GM23338 (cell line): ENCODE measurements around the gene ESPNL.

Source experiments
- CREB1 ChIP-seq: fragments of 250-450 bp; sonication (Bioruptor Pico); IDR thresholded peaks from 2 replicates; pipeline ENCODE4 v1.5.0; 2020; ENCODE audit warnings: low read depth, mild to moderate bottlenecking, moderate library complexity
- EZH2 ChIP-seq: fragments of 200-600 bp; sonication (generic); IDR thresholded peaks from one replicate; pipeline ENCODE4 v1.8.0; 2017; ENCODE audit warnings: antibody characterized with exemption, mild to moderate bottlenecking, low read depth; ENCODE audit not compliant: unreplicated experiment
- EZH2phosphoT487 ChIP-seq: fragments of 200-600 bp; sonication (generic); IDR thresholded peaks from one replicate; pipeline ENCODE4 v1.8.1; 2018; ENCODE audit warnings: antibody characterized with exemption; ENCODE audit not compliant: unreplicated experiment
- POLR2AphosphoS5 ChIP-seq: IDR thresholded peaks from 2 replicates; pipeline ENCODE4 v1.6.1; 2016; ENCODE audit warnings: antibody characterized with exemption, low read depth
- TF ChIP-seq, protein P1 (sequence below), 2 experiments: fragments of 200-600 bp in 1 of 2; sonication (generic) in 1 of 2; conservative IDR thresholded peaks; 2 replicates each; pipeline versions ENCODE4 v1.5.1 to v1.6.1; 2016 to 2017; ENCODE audit warnings: antibody characterized with exemption in 2 of 2, low read depth in 2 of 2, mild to moderate bottlenecking in 2 of 2, moderate library complexity in 1 of 2
- TF ChIP-seq, protein P2 (sequence below): IDR thresholded peaks from one replicate; pipeline ENCODE4 v1.6.1; 2018; ENCODE audit warnings: antibody characterized with exemption; ENCODE audit not compliant: unreplicated experiment
- TF ChIP-seq, protein P3 (sequence below): IDR thresholded peaks from 2 replicates; pipeline ENCODE4 v1.6.1; 2016; ENCODE audit warnings: antibody characterized with exemption

DNA sequence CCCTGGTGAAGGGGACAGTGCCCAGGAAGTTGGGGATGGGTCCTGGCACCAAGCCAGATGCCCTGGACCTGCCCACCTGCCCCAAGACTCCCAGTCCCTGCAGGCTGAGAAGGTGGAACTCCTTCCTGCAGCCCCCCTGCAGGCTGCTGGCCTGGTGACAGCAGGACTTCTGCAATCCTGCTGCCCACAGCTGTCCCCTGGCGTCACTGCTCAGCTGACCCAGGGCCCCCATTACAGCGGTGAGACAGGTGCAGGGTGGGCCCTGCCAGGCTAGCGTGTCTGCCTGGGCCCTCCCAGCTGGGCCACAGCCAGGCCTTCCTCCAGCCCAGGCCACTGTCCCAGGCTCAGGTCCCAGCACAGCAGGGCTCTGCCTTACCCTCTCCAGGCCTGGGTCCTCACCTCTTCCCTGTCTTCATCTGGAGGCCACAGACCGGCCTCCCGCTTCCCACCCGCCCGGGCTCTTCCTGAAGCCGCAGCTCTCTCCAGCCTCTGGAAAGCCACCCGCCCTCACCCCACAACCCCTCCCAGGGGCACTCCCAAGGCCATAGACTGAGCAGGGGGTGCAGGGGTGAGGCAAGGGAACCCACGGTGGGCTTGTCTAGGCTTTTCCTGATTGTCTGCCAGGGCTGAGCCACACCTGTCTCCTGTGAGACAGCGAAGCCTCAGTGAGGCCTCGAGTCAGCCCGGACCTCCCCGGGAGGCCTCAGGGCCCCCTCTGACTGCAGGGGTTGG, 49.9 kb downstream of the ESPNL start:
- TF ChIP-seq, protein P1, sequence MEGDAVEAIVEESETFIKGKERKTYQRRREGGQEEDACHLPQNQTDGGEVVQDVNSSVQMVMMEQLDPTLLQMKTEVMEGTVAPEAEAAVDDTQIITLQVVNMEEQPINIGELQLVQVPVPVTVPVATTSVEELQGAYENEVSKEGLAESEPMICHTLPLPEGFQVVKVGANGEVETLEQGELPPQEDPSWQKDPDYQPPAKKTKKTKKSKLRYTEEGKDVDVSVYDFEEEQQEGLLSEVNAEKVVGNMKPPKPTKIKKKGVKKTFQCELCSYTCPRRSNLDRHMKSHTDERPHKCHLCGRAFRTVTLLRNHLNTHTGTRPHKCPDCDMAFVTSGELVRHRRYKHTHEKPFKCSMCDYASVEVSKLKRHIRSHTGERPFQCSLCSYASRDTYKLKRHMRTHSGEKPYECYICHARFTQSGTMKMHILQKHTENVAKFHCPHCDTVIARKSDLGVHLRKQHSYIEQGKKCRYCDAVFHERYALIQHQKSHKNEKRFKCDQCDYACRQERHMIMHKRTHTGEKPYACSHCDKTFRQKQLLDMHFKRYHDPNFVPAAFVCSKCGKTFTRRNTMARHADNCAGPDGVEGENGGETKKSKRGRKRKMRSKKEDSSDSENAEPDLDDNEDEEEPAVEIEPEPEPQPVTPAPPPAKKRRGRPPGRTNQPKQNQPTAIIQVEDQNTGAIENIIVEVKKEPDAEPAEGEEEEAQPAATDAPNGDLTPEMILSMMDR (conservative IDR thresholded peaks at IDR 0.05; ENCODE audit: low read depth in 2 of 2), result no peak
- TF ChIP-seq, protein P2, sequence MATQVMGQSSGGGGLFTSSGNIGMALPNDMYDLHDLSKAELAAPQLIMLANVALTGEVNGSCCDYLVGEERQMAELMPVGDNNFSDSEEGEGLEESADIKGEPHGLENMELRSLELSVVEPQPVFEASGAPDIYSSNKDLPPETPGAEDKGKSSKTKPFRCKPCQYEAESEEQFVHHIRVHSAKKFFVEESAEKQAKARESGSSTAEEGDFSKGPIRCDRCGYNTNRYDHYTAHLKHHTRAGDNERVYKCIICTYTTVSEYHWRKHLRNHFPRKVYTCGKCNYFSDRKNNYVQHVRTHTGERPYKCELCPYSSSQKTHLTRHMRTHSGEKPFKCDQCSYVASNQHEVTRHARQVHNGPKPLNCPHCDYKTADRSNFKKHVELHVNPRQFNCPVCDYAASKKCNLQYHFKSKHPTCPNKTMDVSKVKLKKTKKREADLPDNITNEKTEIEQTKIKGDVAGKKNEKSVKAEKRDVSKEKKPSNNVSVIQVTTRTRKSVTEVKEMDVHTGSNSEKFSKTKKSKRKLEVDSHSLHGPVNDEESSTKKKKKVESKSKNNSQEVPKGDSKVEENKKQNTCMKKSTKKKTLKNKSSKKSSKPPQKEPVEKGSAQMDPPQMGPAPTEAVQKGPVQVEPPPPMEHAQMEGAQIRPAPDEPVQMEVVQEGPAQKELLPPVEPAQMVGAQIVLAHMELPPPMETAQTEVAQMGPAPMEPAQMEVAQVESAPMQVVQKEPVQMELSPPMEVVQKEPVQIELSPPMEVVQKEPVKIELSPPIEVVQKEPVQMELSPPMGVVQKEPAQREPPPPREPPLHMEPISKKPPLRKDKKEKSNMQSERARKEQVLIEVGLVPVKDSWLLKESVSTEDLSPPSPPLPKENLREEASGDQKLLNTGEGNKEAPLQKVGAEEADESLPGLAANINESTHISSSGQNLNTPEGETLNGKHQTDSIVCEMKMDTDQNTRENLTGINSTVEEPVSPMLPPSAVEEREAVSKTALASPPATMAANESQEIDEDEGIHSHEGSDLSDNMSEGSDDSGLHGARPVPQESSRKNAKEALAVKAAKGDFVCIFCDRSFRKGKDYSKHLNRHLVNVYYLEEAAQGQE, result no peak
- TF ChIP-seq EZH2, result no peak
- no peak for TF ChIP-seq CREB1
- TF ChIP-seq EZH2phosphoT487, result no peak
- TF ChIP-seq, protein P3, sequence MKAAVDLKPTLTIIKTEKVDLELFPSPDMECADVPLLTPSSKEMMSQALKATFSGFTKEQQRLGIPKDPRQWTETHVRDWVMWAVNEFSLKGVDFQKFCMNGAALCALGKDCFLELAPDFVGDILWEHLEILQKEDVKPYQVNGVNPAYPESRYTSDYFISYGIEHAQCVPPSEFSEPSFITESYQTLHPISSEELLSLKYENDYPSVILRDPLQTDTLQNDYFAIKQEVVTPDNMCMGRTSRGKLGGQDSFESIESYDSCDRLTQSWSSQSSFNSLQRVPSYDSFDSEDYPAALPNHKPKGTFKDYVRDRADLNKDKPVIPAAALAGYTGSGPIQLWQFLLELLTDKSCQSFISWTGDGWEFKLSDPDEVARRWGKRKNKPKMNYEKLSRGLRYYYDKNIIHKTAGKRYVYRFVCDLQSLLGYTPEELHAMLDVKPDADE, result no peak
- no peak for TF ChIP-seq POLR2AphosphoS5
